ENCODE data around the gene ITPK1.

The ITPK1 gene

GRCh38 chr14:93023802-93024434 lies 91.8 kb downstream of the ITPK1 start:
- DNase-seq, result no peak

GRCh38 chr14:93023039-93023438 lies 92.7 kb downstream of the ITPK1 start:
- DNase-seq, result peak; percentile 69 to 85

- DNase-seq, result no peak
These were observed 95.8 kb downstream of the ITPK1 start for GRCh38 chr14:93019970-93020369.

- no peak for DNase-seq
These were observed 96.3 kb downstream of the ITPK1 start for GRCh38 chr14:93019367-93019843.

- DNase-seq, result no peak
These were observed 97.4 kb downstream of the ITPK1 start for GRCh38 chr14:93018366-93018765.

GRCh38 chr14:93017898-93018297 lies 97.8 kb downstream of the ITPK1 start:
- no peak for DNase-seq

GRCh38 chr14:93017301-93017797 lies 98.4 kb downstream of the ITPK1 start:
- peak in 1 of 2 experiments; percentile 46 for DNase-seq

- DNase-seq, result no peak
These were observed 99.4 kb downstream of the ITPK1 start for GRCh38 chr14:93016275-93016845.

GRCh38 chr14:93015505-93015904 lies 100.2 kb downstream of the ITPK1 start:
- DNase-seq, result no peak

- no peak for DNase-seq
These were observed 100.7 kb downstream of the ITPK1 start for GRCh38 chr14:93015064-93015463.

GRCh38 chr14:93014058-93015023 lies 101.4 kb downstream of the ITPK1 start:
- DNase-seq, result peak; percentile 87 to 92

- DNase-seq, result peak in 1 of 2 experiments; percentile 53
These were observed 102.6 kb downstream of the ITPK1 start for GRCh38 chr14:93012951-93013719.

GRCh38 chr14:93012506-93012905 lies 103.2 kb downstream of the ITPK1 start:
- no peak for DNase-seq

- peak; percentile 97 to 99 for DNase-seq
These were observed 103.9 kb downstream of the ITPK1 start for GRCh38 chr14:93011650-93012325.

GRCh38 chr14:93011141-93011529 lies 104.6 kb downstream of the ITPK1 start:
- DNase-seq, result peak; percentile 57 to 77

- DNase-seq, result peak; percentile 69 to 70
These were observed 105.1 kb downstream of the ITPK1 start for GRCh38 chr14:93010522-93011140.

GRCh38 chr14:93010130-93010499 lies 105.6 kb downstream of the ITPK1 start:
- DNase-seq, result no peak

GRCh38 chr14:93009471-93010129 lies 106.1 kb downstream of the ITPK1 start:
- DNase-seq, result peak; percentile 38 to 60

GRCh38 chr14:93008381-93008780 lies 107.3 kb downstream of the ITPK1 start:
- DNase-seq, result no peak

GRCh38 chr14:93007225-93007997 lies 108.3 kb downstream of the ITPK1 start:
- DNase-seq, result no peak

All from NCI-H524 (cell line).